GM12874 (cell line): ENCODE results near the gene SH3BP4.

Experiments used
- CTCF ChIP-seq: IDR thresholded peaks from 2 replicates; pipeline ENCODE4 v1.5.1; 2011; ENCODE audit warnings: low read depth, mild to moderate bottlenecking, control low read depth, low read length, moderate library complexity; ENCODE audit not compliant: insufficient read depth

The SH3BP4 gene

GRCh38 chr2:234975611-234976010 is 23.8 kb downstream of the SH3BP4 start:
- no peak for TF ChIP-seq CTCF

GRCh38 chr2:234976479-234977227 is 24.8 kb downstream of the SH3BP4 start:
- TF ChIP-seq CTCF: no peak

DNA sequence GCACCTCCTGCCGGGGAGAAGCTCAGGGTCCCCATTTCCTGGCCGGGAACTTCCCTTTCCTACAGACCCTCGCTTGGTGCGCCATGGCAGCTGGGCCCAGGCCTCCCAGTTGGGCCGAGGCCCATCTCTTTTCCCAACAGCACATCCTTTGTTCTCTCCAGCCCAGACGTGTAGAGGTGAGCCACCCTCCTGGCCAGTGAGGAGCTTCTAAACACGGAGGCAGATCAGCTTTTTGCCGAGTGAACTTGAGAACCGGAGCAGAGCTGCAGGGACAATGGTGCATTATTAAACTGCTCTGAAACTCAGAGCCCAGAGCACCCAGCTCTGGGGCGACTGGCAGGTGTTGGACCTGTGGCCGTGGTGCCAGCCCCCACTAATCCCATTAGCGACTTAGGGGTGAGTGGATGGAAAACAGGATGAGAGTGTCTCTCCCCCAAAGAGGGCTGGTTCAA is 25.4 kb downstream of the SH3BP4 start:
- no peak for TF ChIP-seq CTCF

- no peak for TF ChIP-seq CTCF
Observed at GRCh38 chr2:234978466-234979203, 26.8 kb downstream of the SH3BP4 start.

DNA sequence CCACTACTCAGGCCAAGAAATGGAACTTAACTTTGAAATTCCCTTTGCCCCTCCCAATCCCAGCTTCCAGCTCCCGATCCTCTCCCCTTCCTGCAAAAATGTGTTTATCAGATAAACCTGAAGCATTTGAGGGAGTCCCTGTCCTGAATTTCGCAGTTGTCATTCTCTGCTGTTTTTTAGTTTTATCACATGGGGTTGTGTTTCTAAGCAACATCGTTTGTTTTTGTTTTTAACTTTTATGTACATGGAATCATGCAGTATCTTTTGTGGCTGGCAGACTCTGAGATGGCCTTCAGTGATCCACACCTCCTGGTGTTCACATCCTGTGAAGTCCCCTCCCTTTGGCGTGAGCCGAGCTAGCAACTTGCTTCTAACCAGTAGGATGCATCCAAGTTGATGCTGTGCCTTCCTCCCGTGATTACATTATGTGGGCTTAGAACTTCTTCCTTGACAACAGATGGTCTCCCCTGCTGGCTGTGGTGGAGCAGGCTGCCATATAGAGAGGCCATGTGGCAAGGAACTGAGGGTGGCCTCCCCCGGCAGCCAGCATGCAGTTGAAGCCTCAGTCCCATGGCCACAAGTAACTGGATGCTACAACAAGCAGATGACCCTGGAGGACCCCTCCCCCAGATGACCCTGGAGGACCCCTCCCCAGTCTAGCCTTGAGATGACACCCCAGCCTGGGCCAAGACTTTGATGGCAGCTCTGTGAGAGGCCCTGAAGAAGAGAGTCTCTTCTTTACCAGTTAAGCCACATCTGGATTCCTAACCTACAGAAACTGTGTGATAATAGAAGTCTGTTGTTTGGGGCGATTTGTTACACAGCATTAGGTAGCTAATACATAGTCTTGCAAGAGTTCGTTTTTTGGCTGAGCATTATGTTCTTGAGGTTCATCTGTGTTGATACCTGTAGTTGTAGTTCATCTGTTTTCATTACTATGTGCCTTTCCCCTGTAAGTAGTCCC is 27.7 kb downstream of the SH3BP4 start:
- no peak for TF ChIP-seq CTCF

GRCh38 chr2:234980451-234981187 is 28.8 kb downstream of the SH3BP4 start:
- TF ChIP-seq CTCF: no peak
